Measurements from ENCODE around the gene SPESP1.
"Not testable (repeated sequence)": the region's sequence is repeated elsewhere in the genome, so short reads cannot be mapped to it uniquely, and the experiment has no call there.

SPESP1 gene

DNA sequence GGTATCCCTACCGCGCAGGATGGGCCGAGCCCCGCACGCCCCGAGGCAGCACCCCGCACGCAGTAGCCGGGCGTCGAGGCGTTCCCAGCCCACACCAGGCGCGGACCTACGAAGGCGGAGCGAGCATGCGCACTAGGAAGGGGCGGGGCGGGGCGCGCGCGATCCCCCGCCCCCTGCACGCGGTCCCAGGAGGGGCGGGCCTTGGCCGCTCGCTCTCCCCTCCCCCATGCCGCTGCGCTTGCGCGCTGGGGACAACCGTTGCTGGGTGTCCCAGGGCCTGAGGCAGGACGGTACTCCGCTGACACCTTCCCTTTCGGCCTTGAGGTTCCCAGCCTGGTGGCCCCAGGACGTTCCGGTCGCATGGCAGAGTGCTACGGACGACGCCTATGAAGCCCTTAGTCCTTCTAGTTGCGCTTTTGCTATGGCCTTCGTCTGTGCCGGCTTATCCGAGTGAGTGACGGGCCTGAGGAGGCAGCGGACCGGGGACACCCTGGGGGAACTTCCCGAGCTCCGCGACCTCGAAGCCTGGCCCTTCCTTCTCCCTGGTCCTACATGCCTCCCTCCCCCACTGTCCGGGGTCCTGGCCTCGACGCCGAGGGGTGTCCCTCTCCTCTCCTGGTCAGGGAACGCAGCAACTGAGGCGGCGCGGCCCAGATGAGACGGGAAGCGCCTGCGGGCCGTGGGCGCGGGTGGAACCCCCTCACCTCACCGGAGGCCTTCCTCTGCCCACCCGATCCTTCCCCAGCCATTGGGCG, at the start of gene SPESP1:
TSS of gene SPESP1 (plus strand) at position 258 of the 755 bp plus-strand sequence. CDS start at position 387, 129 bp downstream.
- peak in 2 of 4 experiments; percentile 7 to 39 for DNase-seq

GRCh38 chr15:68885070-68885469, 45.3 kb upstream of the SPESP1 start:
- DNase-seq = no peak

DNA sequence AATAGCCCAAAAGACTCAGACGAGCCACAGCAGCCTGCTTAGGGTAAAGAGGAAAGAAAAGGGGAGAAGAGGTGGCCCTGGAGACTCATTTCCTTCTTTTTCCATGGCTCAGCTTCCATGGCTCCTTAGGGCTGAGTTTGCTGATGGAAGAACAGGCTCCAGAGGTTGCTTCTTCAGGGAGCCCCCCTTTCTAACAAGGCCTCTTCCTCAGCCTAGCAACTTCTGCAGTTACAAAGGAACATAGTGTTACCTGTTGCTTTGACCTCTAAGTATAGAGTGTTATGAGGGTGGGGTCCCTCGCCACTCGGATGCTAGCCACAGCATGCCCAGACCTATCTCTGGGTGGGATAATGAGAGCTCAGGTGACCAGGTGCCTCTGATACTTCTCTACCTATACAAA, 43.2 kb upstream of the SPESP1 start:
- no peak for DNase-seq

- no peak for DNase-seq
Measured at GRCh38 chr15:68887819-68888218, 42.5 kb upstream of the SPESP1 start.

GRCh38 chr15:68888419-68888818, 41.9 kb upstream of the SPESP1 start:
- DNase-seq = no peak

- DNase-seq = no peak
Measured at GRCh38 chr15:68894208-68894607, 36.1 kb upstream of the SPESP1 start.

- no peak for DNase-seq
Measured at GRCh38 chr15:68896178-68896577, 34.1 kb upstream of the SPESP1 start.

DNA sequence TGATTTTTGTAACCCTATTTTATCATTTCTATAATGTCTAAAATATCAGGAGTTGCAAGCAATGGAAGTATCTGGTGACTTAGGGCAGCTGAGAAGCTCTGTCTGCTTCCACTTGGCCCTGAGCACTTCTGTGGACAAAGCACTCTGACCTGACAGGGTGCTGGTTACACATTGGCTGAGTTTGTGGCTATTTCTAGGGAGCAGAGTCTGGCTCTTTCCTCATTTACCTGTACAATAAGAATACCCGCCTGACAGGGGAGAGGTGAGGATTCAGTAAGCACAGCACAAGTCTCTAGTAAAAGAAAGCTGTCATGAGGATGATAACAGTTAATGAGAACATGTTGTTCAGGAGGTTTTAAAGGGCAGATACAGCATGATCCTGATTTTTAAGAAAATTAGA, 33.3 kb upstream of the SPESP1 start:
- no peak for DNase-seq

GRCh38 chr15:68900027-68900426, 30.3 kb upstream of the SPESP1 start:
- no peak for DNase-seq

DNA sequence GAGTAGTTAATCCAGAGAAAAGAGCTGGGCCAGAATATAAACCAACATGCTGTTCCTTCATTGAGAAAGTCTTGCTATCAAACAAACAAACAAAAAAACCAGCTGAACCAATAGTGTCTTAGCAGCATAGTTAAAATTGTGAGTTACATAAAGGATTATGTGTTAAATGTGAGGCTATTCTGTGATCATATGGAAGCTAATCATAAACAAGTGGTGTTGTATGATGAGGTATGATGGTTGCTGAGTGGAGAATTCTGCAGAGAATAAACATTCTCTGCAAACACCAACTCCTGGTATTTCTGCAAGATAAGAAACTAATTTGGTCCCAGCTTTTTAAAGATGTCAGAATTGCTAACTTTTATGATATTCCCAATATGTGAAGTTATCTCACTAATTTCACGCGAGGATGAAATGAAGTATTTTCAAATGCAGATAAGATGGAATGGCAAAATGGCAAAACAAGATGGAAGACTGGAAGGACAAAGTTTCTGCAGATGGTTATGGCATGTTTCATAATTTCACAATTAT, 22.9 kb upstream of the SPESP1 start:
- DNase-seq = no peak

DNA sequence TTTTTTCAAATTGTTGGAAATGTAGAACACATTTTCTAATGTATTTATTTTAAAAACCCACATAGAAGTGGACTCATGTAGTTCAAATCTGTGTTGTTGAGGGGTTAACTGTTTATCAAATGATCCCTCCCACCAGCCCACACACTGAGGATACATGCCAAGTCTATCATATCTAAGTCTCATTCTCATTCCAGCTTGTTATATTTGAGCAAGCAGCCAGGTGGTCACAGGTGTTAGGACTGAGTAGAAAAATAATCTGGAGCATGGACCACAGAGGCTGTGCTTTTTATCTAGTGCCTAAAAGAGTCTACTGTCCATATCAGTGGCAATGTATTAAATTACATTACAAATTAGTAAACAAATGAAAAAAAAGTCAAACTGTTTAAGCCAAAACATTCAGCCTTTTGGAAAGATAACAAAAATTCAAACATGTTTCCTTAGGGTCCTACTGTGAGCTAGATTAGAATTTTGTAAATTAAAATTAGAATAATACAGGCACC, 20.7 kb upstream of the SPESP1 start:
- no peak for DNase-seq

- no peak for DNase-seq
Measured at GRCh38 chr15:68910341-68910740, 20.0 kb upstream of the SPESP1 start.

DNA sequence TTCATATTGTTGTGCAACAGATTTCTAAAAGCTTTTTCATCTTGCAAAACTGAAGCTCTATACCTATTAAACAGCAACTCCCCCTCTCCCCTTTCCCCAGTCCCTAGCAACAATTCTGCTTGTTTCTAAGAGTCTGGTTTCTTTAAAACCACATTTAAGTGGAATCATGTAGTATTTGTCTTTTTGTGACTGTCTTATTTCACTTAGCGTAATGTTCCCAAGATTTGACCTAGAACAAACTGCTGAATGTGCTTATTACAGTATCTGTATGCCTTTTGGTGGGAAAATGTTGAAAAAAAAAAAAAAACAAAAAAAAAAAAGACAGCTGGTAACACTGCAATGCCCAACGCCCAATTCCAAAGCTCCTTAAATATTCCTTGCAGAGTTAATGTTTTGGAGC, 19.5 kb upstream of the SPESP1 start:
- no peak for DNase-seq

GRCh38 chr15:68921926-68922325, 8.4 kb upstream of the SPESP1 start:
- DNase-seq = no peak

DNA sequence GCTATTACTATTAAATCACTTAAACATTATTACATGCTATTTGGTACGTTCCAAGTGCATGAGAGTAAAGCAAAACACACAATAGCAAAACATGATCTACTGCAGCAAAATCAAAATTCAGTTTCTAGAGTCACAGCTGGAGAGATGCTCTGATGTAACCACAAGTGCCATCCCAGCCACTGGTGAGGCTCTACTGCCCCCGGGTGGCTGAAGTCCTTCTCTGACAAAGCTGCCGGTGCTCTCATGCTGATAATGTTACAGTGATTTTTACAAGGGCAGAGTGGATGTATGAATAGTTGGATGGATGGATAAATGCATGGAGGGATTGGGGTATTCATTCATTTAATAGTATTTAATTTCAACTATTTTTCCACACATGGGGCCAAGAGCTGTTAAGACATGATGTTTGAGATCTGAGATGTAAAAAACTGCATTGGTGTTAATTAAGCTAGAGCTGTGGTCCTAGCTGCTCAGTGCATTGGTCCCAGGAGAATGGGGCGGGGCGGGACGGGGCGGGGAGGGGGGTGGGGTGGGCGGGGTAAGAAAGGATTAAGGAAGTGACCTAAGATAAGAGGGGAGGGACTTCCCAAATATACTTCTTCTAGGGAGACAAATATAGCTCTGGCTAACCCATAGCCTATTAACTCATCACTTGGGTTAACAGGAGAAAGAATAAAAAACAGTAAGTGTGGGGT, 5.3 kb upstream of the SPESP1 start:
- DNase-seq = peak in 3 of 4 experiments; percentile 15 to 22 (median 20)

- DNase-seq = no peak
Measured at GRCh38 chr15:68933001-68933400, 2.7 kb downstream of the SPESP1 start.

- no peak for DNase-seq
Measured at GRCh38 chr15:68934341-68934740, 4.0 kb downstream of the SPESP1 start.

- DNase-seq = no peak
Measured at GRCh38 chr15:68935400-68935937, 5.1 kb downstream of the SPESP1 start.

DNA sequence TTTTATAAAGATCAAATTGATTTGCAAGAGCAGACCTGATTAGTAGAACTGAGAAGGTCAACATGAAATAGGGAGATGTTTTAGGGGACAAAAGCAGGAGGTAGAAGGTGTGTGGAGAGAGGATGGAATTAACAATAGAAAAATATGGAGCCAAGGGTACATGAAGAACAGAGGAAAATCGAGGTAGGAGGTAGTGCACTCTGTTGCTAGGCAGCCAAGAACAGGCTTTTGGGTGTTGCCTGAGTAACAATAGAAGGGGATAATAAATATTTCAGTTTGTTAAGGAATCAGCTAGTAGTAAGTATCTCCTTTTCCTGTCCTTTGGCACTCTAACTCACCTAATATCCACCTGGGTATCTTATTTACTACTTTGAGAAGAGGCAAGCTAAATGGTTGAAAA, 9.2 kb downstream of the SPESP1 start:
- no peak for DNase-seq

DNA sequence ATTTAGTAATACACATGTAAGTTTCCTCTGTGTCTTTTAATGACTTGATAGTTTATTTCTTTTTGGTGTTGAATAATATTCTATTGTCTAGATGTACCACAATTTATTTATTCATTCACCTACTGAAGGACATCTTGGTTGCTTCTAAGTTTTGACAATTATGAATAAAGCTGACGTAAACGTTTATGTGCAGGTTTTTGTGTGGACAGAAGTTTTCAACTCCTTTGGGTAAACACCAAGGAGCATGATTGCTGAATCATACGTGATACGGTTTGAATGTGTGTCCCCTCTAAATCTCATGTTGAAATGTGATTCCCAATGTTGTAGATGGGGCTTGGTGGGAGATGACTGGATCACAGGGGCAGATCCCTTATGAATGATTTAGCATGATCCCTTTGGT, 21.5 kb downstream of the SPESP1 start:
- no peak for DNase-seq

- no peak for DNase-seq
Measured at GRCh38 chr15:68957696-68958095, 27.4 kb downstream of the SPESP1 start.

GRCh38 chr15:68958597-68958996, 28.3 kb downstream of the SPESP1 start:
- no peak for DNase-seq

- DNase-seq = no peak
Measured at GRCh38 chr15:68962465-68962864, 32.1 kb downstream of the SPESP1 start.

- DNase-seq = not testable (repeated sequence)
Measured at GRCh38 chr15:68963719-68964118, 33.4 kb downstream of the SPESP1 start.
